ENCODE results near the gene YIPF1. TPM values are rescaled to one million over a fixed set of nuclear protein-coding genes. Genes with fewer than 3 reads are reported as not detected.

The YIPF1 gene
- total and polyA plus RNA-seq, 2 donors (not counting 1 experiment from before 2014, with no cell fraction given), result 13.9 to 15.8 TPM

DNA sequence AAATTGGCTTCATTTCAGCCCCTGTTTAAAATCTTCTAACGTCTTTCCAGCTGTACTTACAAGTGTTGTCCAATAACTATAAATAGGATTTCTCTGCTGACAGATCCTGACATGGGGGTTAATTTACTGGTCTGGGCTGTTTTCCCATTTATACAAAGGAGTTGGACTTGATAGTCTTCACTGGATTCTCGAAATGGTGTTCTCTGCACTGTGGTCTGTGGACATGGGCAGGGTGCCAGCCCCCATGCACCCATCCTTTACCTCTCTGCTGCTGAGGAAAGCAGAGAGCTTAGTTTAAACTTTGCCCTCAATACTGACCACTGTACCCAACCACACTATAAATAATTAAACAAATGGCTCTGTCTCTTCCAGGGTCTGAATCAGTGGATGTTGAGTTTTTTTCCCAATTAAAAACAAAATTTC lies 9.6 kb upstream of the YIPF1 start:
- 17% methylated on average over 1 of the region's 2 CpGs for WGBS (ENCODE audit: insufficient coverage)
- ChIA-PET CTCF (interaction anchor here (0.7 kb wide), 1 partner anchor 59 kb away, joined by 5 read pairs; no protein-coding TSS in a partner anchor), POLR2A (no interaction called here)
- ATAC-seq (ENCODE audit: low read depth) (no peak), DNase-seq (no peak)
- Histone ChIP-seq H4K20me1 (ENCODE audit: control insufficient read depth, insufficient read depth, low read length, poor library complexity, severe bottlenecking) (no peaks in the 10 kb centered on the region), H3K27ac (ENCODE audit: low read length in 2 of 2) (no peak overlapping the region), H3K79me2 (ENCODE audit: control insufficient read depth, insufficient read depth, low read length) (no peaks in the 10 kb centered on the region), H3K4me1 (ENCODE audit: control insufficient read depth in 2 of 2, insufficient read depth in 2 of 2, low read length in 2 of 2) (no peaks in the 10 kb centered on the region), H3K9ac (ENCODE audit: low read length) (no peak overlapping the region), H3K27me3 (replicated peaks in 1 of 4; ENCODE audit: control extremely low read depth in 1 of 4, control insufficient read depth in 3 of 4, insufficient read depth in 4 of 4, low read length in 3 of 4) (no peaks in the 10 kb centered on the region), H2AFZ (ENCODE audit: insufficient read depth, low read depth, low read length, poor library complexity, severe bottlenecking) (no peak overlapping the region), H3K36me3 (replicated peaks in 1 of 2; ENCODE audit: control extremely low read depth in 1 of 2, control insufficient read depth in 1 of 2, extremely low read depth in 1 of 2, insufficient read depth in 2 of 2, low read length in 1 of 2) (no peaks in the 10 kb centered on the region), H3K4me3 (ENCODE audit: control extremely low read depth in 1 of 5, extremely low read depth in 1 of 5, insufficient read depth in 1 of 5, low read depth in 2 of 5, low read length in 4 of 5) (no peak overlapping the region), H3K4me2 (replicated peaks; ENCODE audit: low read depth, low read length, poor library complexity, severe bottlenecking) (no peak overlapping the region), H3K9me3 (ENCODE audit: control extremely low read depth in 1 of 3, control insufficient read depth in 2 of 3, insufficient read depth in 1 of 3, low read length in 2 of 3) (no peaks in the 10 kb centered on the region)
- TF ChIP-seq, protein P1, sequence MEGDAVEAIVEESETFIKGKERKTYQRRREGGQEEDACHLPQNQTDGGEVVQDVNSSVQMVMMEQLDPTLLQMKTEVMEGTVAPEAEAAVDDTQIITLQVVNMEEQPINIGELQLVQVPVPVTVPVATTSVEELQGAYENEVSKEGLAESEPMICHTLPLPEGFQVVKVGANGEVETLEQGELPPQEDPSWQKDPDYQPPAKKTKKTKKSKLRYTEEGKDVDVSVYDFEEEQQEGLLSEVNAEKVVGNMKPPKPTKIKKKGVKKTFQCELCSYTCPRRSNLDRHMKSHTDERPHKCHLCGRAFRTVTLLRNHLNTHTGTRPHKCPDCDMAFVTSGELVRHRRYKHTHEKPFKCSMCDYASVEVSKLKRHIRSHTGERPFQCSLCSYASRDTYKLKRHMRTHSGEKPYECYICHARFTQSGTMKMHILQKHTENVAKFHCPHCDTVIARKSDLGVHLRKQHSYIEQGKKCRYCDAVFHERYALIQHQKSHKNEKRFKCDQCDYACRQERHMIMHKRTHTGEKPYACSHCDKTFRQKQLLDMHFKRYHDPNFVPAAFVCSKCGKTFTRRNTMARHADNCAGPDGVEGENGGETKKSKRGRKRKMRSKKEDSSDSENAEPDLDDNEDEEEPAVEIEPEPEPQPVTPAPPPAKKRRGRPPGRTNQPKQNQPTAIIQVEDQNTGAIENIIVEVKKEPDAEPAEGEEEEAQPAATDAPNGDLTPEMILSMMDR (IDR thresholded peaks at IDR 0.05), result no peak
- no peak for TF ChIP-seq EZH2 (IDR thresholded peaks at IDR 0.05; ENCODE audit: borderline replicate concordance, insufficient read depth, low read depth, low read length, poor library complexity, severe bottlenecking)
- H3K4me1 Mint-ChIP-seq, result no peaks in the 10 kb centered on the region
- H3K4me3 Mint-ChIP-seq, result no peak overlapping the region
- intact Hi-C loops (cut with micrococcal nuclease), result no loop called here
- H3K27ac Mint-ChIP-seq, result no peak overlapping the region
- H3K27me3 Mint-ChIP-seq, result peaks cover 10% of the 10 kb centered on the region
- H3K9me3 Mint-ChIP-seq (ENCODE audit: insufficient read depth), result no peaks in the 10 kb centered on the region

DNA sequence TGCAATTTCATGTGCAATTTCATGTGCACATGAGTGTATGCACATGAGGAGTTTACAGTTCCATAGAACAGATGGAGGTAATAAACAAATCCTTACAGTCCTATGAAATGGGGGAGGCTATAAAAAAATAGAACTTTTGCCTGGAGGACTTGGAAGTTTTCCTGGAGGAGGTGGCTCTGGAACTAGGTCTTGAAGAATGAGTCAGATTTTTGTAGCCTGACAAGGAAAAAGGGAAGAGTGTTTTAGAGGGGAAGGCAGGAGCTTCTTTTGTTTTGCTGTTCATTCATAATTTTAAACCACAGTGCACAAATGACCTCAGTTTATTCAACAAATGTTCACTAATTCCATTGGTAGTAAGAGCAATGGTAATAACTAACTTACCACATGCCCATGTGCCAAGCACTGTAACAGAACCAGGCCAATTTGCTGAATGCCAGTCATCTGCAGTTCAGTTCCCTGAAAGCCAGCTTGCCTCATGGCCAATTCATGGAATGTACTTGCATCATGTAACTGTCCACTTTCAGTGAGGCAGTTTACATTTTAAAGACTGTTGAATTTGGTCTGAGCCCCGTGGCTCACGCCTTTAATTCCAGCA lies 7.1 kb upstream of the YIPF1 start:
- DNase-seq (no peak), ATAC-seq (ENCODE audit: low read depth) (no peak)
- TF ChIP-seq, protein P1 (IDR thresholded peaks at IDR 0.05), result no peak
- TF ChIP-seq EZH2 (IDR thresholded peaks at IDR 0.05; ENCODE audit: borderline replicate concordance, insufficient read depth, low read depth, low read length, poor library complexity, severe bottlenecking), result no peak
- H3K4me3 ChIP-seq (ENCODE audit: control extremely low read depth in 1 of 5, extremely low read depth in 1 of 5, insufficient read depth in 1 of 5, low read depth in 2 of 5, low read length in 4 of 5), result no peak overlapping the region
- peaks cover 0 to 8% of the 10 kb centered on the region in 2 donors for H3K4me1 ChIP-seq (ENCODE audit: control insufficient read depth in 2 of 2, insufficient read depth in 2 of 2, low read length in 2 of 2)
- H2AFZ ChIP-seq (ENCODE audit: insufficient read depth, low read depth, low read length, poor library complexity, severe bottlenecking), result no peak overlapping the region
- ChIA-PET CTCF (no interaction called here), POLR2A (no interaction called here)
- 93% methylated on average over 2 of the region's 2 CpGs for WGBS (ENCODE audit: insufficient coverage)
- intact Hi-C loops (cut with micrococcal nuclease), result no loop called here
- Mint-ChIP-seq H3K27ac (no peak overlapping the region), H3K4me1 (peaks cover 5% of the 10 kb centered on the region), H3K9me3 (ENCODE audit: insufficient read depth) (no peaks in the 10 kb centered on the region), H3K27me3 (peaks cover 10% of the 10 kb centered on the region), H3K4me3 (no peak overlapping the region)
- H3K79me2 ChIP-seq (ENCODE audit: control insufficient read depth, insufficient read depth, low read length), result no peaks in the 10 kb centered on the region
- H3K36me3 ChIP-seq (replicated peaks in 1 of 2; ENCODE audit: control extremely low read depth in 1 of 2, control insufficient read depth in 1 of 2, extremely low read depth in 1 of 2, insufficient read depth in 2 of 2, low read length in 1 of 2), result no peaks in the 10 kb centered on the region
- no peak overlapping the region for H3K9ac ChIP-seq (ENCODE audit: low read length)
- no peaks in the 10 kb centered on the region for H3K27me3 ChIP-seq (replicated peaks in 1 of 4; ENCODE audit: control extremely low read depth in 1 of 4, control insufficient read depth in 3 of 4, insufficient read depth in 4 of 4, low read length in 3 of 4)
- no peaks in the 10 kb centered on the region for H3K9me3 ChIP-seq (ENCODE audit: control extremely low read depth in 1 of 3, control insufficient read depth in 2 of 3, insufficient read depth in 1 of 3, low read length in 2 of 3)
- H3K27ac ChIP-seq (ENCODE audit: low read length in 2 of 2), result no peak overlapping the region
- H4K20me1 ChIP-seq (ENCODE audit: control insufficient read depth, insufficient read depth, low read length, poor library complexity, severe bottlenecking), result no peaks in the 10 kb centered on the region
- no peak overlapping the region for H3K4me2 ChIP-seq (replicated peaks; ENCODE audit: low read depth, low read length, poor library complexity, severe bottlenecking)

All from B cell (primary cell).